SIG-M5 (cell line): ENCODE results near the gene BIVM.
A peak's percentile ranks its signal among the peaks of the same experiment; 100 is the strongest.

ENCODE experiments used
- DNase-seq: peaks from one replicate; lab custom pipeline; 2025; lab: John Stamatoyannopoulos, UW

Gene BIVM

DNA sequence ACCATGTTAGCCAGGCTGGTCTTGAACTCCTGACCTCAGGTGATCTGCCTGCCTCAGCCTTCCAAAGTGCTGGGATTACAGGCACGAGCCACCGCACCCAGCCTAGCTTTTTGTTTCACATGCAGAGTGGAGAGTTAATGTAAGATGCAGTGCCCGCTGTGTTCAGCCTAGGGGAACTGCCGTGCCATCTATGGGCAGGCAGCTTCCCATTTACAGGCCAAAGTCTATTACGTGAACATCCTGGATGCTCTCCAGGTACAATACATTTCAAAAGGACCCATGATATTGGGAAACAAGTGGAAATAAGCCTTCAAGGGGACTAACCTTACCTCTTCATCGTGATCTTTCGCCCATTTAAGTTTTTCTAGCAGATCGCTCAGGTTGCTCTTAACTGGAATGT is 10.2 kb upstream of the BIVM start:
- DNase-seq: no peak

DNA sequence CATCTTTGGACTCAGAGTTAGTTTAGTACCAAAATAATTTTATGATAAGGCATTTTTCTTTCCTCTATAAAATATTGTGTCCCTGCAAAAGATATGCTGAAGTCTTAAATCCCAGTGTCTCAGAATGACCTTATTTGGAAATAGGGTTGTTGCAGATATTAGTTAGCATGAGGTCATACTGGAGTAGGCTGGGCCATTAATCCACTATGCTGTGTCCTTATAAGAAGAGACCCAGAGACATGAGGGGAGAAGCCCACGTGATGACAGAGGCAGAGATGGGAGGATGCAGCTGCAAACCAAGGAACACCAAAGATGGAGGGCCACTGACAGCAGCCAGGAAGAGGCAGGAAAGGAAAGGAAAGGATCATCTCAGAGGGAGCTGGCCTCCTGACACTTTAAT is 6.5 kb upstream of the BIVM start:
- no peak for DNase-seq

DNA sequence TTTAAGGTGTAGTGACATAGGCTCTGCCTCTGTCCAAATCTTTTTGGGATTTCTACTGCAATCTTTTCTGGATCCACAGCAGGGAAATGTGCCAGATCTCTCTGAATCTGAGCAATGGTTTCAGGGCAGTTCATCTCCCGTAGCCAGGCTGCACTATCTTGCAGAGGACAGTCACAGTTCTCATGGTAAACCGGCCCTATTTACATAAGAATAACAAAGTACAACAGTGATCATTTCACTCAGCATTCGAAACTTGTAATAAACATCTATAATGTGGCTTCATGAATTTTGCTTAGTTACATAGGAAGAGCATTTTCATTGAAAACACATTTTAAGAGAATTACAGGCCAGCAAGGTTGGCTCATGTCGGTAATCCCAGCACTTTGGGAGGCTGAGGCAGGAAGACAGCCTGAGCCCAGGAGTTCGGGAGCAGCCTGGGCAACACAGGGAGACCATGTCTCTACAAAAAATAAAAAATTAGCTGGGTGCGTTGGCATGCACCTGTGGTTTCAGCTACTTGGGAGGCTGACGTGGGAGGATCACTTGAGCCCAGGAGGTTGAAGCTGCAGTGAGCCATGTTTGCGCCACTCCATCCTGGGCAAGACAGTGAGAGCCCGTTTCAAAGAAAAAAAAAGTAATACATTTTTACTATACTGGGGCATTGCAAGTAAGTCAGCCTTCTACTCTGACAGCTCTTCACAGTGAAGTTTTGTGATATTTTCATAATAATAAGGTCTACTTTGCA is 5.1 kb upstream of the BIVM start:
- DNase-seq: no peak

DNA sequence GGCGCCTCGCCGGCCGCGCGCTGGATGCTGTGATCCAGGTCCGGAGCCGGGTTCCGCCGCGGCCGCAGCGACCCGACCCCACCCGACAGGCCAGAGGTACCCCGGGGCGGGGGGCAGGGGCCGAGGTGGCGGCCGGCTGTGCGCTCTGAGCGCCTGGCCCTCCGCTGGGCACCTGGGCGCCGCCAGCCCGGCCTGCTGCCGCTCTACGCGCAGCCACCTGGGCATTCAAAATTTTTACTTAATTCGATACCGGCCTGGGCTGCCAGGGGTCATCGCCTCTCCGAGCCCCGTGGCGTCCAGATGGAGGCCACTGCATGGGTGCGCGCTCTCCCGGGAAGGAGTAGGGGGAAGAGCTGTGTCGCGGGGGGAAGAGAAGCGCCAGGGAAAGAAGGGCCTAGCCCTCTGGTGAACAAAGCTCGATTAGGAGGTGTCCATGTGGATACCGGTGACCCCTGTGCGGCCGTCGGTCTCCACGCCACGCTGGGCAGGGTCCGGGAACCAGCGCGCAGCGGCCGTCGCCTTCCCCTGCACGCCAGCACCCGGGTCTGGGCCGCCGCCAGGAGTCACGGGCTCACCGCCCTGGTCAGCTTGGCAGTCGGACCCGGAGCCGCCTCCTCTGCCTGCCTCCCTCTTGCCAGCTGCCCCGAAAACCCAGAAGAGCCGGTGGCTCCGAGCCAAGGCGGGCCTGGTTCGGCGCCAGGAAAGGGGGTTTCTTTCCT is 666 bp downstream of the BIVM start:
- DNase-seq: no peak

DNA sequence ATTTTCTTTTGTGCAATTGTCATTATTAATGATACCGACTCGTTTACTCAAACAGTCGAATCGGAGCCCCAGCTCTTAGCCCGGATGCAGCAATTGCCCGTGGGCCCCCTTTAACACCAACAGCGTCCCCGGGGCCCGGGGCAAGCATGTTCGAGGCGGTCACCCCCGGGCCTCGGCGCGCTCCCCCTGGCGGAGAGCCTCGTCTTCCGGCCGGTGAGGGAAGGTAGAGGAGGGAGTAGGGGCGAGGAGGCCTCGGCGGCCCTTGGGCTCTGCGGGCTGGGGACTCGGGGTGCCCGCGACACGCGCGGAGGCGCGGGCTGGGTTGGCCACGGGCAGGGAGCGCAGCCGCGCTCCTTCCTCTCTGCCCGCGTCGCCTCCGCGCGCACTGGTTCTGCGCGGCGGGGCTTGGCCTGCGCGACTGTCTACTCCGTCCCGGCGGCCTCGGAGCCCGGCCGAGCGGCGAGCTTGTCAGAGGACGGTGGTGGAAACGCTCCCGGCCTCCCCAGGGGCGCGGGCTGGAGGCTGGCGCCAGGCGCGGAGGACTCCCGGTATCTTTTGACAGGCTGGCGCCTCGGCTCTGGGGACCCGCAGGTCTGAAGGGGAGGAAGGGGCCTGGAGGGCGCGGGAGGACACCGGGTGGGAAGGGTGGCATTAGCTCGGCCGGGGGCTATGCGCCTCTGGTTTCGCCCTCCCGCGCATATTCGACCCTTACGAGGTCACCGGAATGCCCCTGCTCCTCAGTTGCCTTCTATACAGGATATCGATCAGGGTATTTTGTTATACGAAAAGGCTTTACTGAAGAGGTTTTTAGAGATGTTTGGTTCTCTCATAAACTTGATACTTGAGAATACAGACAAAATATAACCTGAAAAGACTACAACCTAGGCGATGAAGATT is 1.5 kb downstream of the BIVM start:
- peak; percentile 32 for DNase-seq

DNA sequence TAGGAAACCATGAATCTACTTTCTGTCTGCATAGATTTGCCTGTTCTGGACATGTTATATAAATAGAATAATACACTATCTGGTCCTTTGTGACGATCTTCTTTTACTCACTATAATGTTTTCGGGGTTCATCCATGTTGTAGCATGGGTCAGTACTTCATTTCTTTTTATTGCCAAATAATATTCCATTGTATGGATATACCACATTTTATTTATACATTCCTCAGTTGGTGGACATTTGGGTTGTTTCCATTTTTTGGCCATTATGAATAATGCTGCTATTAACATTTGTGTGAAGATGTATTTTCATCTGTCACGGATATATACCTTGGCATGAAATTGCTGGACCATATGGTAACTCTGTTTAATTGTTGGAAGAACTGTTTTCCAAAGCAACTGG is 6.8 kb downstream of the BIVM start:
- DNase-seq: no peak

DNA sequence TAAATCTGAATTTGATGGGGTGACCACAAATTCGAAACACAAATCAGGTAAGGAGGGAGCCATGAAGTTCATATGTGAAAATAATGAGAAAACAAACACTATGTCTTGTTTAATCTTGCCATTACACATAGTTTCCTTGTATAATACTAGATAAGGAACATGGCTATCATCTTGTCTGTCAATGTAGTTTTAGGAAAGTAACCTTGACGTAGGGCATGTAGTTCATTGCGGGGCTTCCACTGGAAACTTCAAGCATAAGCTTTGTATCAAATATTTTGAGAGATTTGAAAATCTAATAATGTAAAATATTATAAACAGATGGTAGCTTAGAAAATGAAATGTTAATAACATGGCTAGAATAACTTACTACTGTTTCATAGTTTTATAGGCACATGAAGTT is 8.8 kb downstream of the BIVM start:
- DNase-seq: no peak

DNA sequence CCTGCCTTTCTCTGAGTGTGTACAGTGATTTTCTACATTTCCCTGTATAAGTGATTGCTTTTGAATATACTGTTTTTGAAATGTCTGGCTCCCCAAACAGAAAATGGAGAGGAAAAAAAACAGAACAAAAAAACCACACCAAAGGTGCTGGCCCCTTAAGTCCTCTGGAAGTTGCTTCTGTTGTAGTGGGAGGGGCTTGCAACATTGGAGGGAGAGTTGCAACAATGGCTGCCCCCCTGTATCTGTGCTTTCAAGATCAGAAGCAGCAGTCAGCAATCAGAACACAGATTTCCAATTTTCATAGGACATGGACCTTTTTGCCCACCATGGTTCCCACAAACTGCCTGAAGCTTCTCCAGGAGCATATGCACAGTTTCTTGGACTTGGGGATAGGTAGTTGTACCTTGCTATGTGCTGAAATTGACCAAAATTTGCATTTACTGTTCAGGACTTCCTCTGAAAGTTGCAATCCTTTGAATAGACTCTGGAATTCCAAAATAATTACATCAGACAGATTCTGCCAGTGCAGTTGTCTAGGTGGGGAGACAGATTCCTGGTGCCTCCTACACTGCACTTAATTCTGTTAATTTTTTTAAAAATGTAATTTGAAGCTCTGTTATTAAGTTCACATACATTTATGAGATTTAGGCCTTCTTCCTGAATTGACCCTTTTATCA is 13.8 kb downstream of the BIVM start:
- DNase-seq: no peak

DNA sequence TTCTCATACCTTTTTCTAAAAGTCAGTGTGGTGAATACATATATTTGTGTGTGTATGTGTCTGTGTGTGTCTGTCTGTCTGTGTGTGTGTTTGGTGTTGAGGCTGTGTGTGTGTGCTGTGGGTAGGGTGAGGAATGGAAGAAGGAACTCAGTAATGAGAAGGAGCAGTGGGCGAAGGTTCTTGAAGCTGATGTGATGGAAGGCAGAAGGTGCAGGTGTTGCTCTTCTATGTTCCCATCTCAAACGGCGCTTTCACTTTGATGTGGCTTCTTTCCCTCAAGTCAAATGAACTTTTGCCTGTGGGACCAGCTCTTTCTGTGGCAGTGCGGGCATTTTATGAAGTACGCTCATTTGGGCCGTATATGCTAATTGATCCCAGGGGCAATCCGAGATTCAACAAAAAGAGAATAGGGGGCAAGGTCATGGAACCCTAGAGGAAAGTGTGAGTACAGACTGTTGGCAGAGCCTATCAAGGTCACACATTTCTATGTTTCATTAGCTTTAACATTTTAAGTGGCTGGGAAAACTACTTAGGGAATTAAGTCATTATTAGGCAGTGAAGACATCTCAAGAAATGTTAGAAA is 15.2 kb downstream of the BIVM start:
- DNase-seq: no peak

DNA sequence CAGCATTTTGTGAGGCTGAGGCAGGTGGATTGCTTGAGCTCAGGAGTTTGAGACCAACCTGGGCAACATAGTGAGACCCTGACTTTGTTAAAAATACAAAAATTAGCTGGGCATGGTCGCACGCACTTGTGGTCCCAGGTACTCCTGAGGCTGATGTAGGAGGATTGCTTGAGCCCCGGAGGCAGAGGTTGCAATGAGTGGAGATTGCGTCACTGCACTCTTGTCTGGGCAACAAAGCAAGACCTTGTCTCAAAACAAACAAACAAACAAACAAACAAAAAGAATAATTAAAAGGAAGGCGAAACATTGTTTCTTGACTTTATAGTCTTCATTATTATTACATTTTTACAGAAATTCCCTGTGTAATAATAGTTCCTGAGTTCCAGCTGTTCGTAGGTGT is 15.9 kb downstream of the BIVM start:
- DNase-seq: no peak

DNA sequence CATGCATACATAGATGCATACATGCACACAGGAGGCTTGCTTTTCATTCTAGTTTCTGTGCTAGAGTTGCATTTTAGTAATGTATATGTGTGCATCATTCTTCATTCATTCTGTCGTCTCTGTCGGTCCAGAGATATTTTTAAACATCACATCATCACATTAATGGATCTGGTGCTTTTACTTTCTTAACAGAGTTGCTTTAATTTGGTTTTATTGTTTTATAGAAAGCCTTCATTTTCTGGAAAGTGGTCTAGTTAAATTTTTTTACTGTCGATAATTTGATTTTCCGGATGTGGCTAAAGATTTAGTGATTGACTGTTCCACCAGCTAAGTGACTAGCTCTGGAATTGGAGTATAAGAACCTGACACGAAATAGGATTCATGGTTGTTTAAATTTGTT is 16.9 kb downstream of the BIVM start:
- no peak for DNase-seq

DNA sequence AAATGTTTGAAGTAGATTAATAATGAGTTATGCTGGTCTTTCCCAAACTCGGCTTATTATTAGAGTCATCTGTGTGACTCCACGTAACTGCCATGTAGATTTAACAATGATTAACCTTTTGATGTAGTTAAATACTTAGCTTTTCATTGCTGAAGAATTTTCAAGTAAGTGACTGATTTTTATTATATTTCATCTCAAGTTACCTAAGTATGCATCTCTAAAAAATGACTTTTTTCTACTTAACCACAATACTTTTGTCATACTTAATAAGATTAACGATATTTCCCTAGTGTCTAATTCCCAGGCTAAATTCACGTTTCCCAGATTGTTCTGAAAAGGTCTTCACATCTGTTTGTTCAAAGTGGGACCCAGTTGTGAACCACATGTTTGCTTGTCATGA is 17.8 kb downstream of the BIVM start:
- no peak for DNase-seq

DNA sequence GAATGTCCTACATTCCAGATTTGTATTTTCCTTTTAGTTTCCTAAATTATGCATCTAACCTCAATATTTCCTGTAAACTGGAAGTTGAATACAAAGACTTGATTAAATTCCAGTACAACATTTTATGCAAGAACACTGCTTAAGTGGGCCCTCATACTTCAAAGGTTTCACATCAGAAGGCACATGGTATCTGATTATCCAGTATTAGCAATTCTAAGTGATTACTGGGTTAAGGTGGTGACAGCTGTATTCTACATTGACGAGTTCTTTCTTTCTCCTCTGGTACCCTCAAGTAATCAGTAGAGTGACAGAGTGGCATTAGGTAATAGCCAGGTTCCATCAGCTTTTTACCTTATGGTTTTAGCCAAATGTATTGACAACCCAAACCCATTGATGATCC is 18.3 kb downstream of the BIVM start:
- no peak for DNase-seq

DNA sequence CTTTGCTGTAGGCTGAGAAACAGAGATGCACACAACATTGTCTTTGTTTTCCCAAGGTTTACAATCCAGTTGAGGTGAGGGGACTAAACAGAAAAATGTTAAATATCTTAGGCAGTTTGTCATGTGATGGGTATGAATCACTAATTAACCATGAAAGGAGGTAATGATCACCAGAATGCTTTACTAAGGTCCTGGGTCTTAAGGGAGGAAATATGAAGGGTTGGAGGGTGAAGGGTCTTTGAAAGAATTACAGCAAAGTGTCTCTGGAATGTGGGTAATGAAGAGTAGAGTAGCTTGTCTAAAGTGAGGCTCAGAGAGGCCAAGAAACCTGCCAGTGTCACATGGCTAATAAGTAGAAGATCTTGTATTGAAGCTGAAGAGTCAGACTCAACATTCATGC is 19.0 kb downstream of the BIVM start:
- no peak for DNase-seq

DNA sequence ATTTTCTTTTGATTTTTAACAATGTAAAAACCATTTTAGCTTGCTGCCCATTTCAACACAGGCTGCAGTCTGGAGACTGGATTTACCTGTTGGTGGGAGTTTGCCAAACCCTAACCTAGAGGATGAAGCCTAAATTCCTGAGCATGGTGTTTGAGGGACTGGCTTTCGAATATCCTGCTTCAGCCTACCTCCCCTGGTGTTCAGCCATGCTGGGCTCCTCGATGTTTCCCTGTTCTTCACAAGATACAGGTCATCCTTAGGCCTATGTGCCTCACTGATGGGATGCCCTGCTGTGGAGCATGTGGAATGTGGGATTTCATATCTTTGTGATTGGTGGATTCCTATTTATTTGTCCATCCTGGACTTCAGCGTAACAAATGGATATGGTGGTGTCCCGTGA is 26.5 kb downstream of the BIVM start:
- no peak for DNase-seq

DNA sequence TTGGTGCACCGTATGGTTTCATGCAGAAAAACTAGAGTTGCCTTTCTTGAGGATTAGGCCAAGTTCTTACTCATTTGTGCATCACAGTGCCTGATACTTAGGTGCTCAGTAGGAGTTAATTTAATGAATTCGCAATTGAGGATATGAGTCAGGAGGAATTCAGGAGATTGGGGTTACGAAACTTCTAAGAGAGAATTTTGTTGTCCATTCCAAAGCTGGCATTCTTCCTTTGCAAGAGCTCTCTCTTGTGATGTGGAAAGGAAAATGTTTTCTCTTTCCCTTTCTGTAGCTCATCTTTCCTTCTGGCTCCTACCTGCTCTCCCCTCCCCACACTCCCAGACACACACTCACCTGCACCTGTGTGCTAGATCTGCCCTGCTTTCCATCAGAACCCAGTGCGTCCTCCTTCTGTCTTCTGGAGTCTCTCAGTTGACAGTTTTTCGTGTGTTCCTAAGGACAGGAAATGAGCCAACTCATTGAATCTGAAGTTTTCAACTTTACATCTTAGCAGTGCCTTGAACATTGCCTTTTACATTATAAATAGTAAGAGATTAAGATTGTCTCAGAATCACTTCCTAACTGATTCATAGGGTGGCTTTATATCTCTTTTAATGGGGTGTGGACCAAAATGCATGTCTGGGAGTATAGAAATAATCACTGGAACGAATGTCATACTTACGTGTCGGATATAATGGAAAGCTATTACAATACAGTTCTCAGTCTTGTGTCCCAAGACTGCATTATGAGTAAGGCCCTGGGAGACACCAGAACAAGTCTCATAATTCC is 27.2 kb downstream of the BIVM start:
- no peak for DNase-seq

DNA sequence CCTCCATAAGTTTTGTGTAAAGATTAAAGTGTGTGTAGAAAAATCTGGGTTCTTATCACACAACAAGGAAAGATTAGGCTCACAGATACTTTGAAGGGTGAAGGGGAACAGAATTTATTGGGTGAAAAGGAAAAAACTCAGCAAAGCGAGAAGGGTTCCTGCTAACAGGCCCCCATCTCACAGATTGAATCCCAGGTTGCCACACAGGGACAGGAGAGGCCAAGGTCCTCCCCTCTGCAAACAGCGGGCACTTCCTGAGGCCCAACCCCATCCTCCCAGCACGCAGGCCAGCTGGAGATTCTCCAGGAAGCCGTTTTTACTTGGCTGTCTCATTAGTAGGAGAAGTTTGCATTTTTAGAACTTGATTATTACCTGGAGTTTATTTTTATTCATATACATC is 31.7 kb downstream of the BIVM start:
- DNase-seq: no peak

DNA sequence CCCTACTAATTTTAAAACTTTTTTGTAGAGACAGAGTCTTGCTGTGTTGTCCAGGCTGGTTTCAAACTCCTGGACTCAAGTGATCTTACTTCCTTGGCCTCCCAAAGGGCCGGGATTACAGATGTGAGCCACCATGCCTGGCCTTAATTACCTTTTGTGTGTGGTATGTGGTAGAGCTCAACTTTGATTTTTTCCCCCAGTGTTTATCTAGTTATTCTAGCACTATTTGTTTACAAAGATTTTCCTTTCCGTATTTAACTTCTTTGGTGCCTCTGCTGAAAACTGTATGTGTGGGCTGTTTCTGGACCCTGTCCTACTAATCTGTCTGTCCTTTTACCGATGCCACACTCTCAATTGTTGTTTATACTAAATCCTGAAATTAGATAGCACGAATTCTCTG is 37.6 kb downstream of the BIVM start:
- no peak for DNase-seq

DNA sequence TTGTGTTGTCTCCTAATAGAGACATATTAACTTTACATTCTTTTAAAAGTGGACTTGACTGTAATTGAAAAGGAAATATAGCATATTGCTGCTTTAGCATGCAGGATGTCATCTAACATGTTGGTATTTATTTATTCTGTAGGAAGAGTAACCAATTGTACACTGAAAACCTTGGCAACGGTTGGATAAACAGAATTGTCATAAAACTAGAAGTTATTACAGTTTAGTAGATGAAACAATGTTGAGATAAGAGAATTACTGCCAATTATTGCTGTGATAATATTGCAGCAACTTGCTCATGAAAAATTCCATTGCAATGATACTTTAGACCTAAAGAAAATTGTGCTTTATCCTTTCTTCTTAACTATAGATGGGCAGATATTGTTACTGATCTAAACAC is 39.4 kb downstream of the BIVM start:
- no peak for DNase-seq

DNA sequence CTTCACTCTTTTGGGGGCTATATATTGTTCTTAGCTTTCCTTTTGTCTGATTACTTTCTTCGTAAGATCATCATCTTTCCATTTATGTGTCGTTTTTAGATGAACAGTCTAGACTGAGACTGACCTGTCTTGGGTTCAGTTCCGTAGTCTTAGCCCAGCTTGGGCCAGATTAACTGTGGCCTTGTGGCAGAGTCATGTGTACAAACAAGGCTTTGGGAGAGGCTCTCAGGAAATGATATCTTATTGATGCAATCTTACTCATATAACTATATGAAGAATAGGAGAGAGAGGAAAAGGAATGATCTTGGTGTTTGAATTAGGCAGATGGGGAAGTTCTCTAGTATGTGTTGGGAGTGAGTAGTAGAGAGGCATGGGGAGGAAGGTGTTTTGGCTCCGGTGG is 40.1 kb downstream of the BIVM start:
- DNase-seq: no peak

DNA sequence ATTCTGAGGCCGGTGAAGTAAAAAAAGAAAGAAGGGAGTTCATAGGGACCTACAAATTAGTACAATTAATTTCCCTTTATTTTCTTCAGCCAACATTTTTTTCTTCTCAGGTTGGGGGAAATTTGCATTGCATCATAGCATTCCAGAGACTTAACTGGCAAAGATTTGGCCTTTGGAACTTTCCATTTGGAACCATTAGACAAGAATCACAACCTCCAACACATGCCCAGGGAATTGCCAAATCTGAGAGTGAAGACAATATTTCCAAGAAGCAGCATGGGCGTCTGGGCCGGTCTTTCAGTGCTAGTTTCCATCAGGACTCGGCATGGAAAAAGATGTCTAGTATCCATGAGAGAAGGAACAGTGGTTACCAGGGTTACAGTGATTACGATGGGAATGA is 40.5 kb downstream of the BIVM start:
- no peak for DNase-seq
